ENCODE data around the gene MGAT5B. TPM values are rescaled to one million over a fixed set of nuclear protein-coding genes. Genes with fewer than 3 reads are reported as not detected.

The MGAT5B gene
- total RNA-seq, 1 experiment from 2014 or later, result 4.4 TPM

GRCh38 chr17:76915840-76916510 is 47.8 kb downstream of the MGAT5B start:
- ATAC-seq, result no peak
- TF ChIP-seq JUND (IDR thresholded peaks at IDR 0.05) (no peak), SP1 (IDR thresholded peaks at IDR 0.05; ENCODE audit: low read depth) (no peak), EGR1 (IDR thresholded peaks at IDR 0.05; ENCODE audit: low read depth) (no peak), REST (IDR thresholded peaks at IDR 0.05; ENCODE audit: low read depth) (no peak), YY1 (IDR thresholded peaks at IDR 0.05; ENCODE audit: extremely low read depth, insufficient replicate concordance, low read depth, low read length) (no peak)
- TF ChIP-seq, protein P1, sequence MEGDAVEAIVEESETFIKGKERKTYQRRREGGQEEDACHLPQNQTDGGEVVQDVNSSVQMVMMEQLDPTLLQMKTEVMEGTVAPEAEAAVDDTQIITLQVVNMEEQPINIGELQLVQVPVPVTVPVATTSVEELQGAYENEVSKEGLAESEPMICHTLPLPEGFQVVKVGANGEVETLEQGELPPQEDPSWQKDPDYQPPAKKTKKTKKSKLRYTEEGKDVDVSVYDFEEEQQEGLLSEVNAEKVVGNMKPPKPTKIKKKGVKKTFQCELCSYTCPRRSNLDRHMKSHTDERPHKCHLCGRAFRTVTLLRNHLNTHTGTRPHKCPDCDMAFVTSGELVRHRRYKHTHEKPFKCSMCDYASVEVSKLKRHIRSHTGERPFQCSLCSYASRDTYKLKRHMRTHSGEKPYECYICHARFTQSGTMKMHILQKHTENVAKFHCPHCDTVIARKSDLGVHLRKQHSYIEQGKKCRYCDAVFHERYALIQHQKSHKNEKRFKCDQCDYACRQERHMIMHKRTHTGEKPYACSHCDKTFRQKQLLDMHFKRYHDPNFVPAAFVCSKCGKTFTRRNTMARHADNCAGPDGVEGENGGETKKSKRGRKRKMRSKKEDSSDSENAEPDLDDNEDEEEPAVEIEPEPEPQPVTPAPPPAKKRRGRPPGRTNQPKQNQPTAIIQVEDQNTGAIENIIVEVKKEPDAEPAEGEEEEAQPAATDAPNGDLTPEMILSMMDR (IDR thresholded peaks at IDR 0.05 in 2 of 3, conservative IDR thresholded peaks at IDR 0.05 in 1 of 3; ENCODE audit: borderline replicate concordance in 1 of 3, insufficient read depth in 1 of 3, low read depth in 2 of 3, low read length in 2 of 3), result no peak
- Histone ChIP-seq H3K9me2 (ENCODE audit: insufficient read depth) (no peaks in the 10 kb centered on the region), H3K9me3 (ENCODE audit: control insufficient read depth in 1 of 2, insufficient read depth in 1 of 2, low read depth in 1 of 2, low read length in 2 of 2) (no peaks in the 10 kb centered on the region), H3K79me2 (ENCODE audit: insufficient read depth, low read length) (no peaks in the 10 kb centered on the region), H3K27me3 (ENCODE audit: insufficient read depth, low read length) (peaks cover 5% of the 10 kb centered on the region; the same call in 1 of the 2 replicates), H3K36me3 (ENCODE audit: control insufficient read depth in 1 of 2, insufficient read depth in 2 of 2, low read length in 2 of 2) (no peaks in the 10 kb centered on the region), H2AFZ (ENCODE audit: low read depth, low read length, poor library complexity, severe bottlenecking) (no peak overlapping the region), H4K20me1 (ENCODE audit: insufficient read depth) (no peaks in the 10 kb centered on the region), H3K4me2 (ENCODE audit: low read length) (no peak overlapping the region), H3K4me3 (replicated peaks in 1 of 2; ENCODE audit: low read depth in 1 of 2, low read length in 2 of 2) (no peak overlapping the region), H3K27ac (ENCODE audit: low read depth, low read length) (no peak overlapping the region), H3K4me1 (ENCODE audit: control insufficient read depth in 1 of 2, insufficient read depth in 2 of 2, low read length in 2 of 2) (peaks cover 0 to 4% of the 10 kb centered on the region in 2 experiments; a peak in 1 of 4 replicates), H3K9ac (ENCODE audit: low read length) (no peak overlapping the region)
- ChIA-PET POLR2A (no interaction called here), RAD21 (ENCODE audit: low non-redundant PET in 1 of 2, low total read pairs in 2 of 2, uncharacterized antibody in 2 of 2, unreplicated experiment in 2 of 2) (no interaction called here), CTCF (no interaction called here)
- DNase-seq (ENCODE audit: low read depth, low spot score), result no peak
- no TSS peak for BruUV-seq (replicated peaks)
- intact Hi-C loops (cut with micrococcal nuclease), result no loop called here
